K562 (cell line): Measurements from ENCODE around the gene SLC19A1. TPM values are rescaled to one million over a fixed set of nuclear protein-coding genes. Genes with fewer than 3 reads are reported as not detected.

Experiments used
- ATAC-seq: fragments of 200-7000 bp; cut with Tn5 transposase; 3 replicates; pipeline ENCODE4 v1.9.1; 2020; ENCODE audit warnings: moderate library complexity
- BruUV-seq: library from RNA; stranded (reverse); fragments of 400-500 nt; replicated peaks from 2 replicates; lab custom pipeline; 2021; lab: Mats Ljungman, UMichigan
- CTCF ChIA-PET: fragments of 300-600 bp; formaldehyde crosslinking; extraction: SDS; loops from one replicate; lab custom pipeline; 2021; ENCODE audit warnings: low intra/inter-chr PET ratio; lab: Yijun Ruan, JAX
- POLR2A ChIA-PET: fragments of 300-600, 350-650 bp; sonication (Branson Sonifier 250); formaldehyde crosslinking; extraction: SDS; loops from one replicate; lab custom pipeline; 2021; ENCODE audit warnings: antibody characterized with exemption, inconsistent platforms; lab: Yijun Ruan, JAX
- DNase-seq, 4 experiments: peaks; one replicate each; pipeline versions ENCODE4 v3.0.0 to v3.0.0-alpha.2; 2011 to 2018; ENCODE audit warnings: low spot score in 3 of 4, mixed read lengths in 3 of 4; ENCODE audit errors: extremely low read depth in 1 of 4
- FAIRE-seq: peaks from 2 replicates; lab custom pipeline; 2011; peaks lifted over from hg19 to GRCh38; lab: Jason Lieb, UNC
- H2AFZ ChIP-seq: 2 replicates; pipeline ENCODE4 v1.6.0; 2011; ENCODE audit warnings: low read depth, low read length, control low read depth, inconsistent platforms
- H3K27ac ChIP-seq: fragments of 200-600 bp; 3 replicates; pipeline ENCODE4 v1.8.0; 2011; ENCODE audit warnings: low read depth, mild to moderate bottlenecking, control low read depth, inconsistent platforms, low read length, moderate library complexity, mixed read lengths; ENCODE audit errors: extremely low read depth
- H3K27me3 ChIP-seq, 2 experiments: fragments of 300-600 bp in 1 of 2; 2 replicates in 1 of 2; 3 replicates in 1 of 2; pipeline versions ENCODE4 v1.6.0 to v1.8.0; 2011; ENCODE audit warnings: inconsistent platforms in 2 of 2, low read length in 2 of 2, mild to moderate bottlenecking in 1 of 2, mixed read lengths in 1 of 2, moderate library complexity in 1 of 2; ENCODE audit not compliant: control insufficient read depth in 2 of 2, insufficient read depth in 2 of 2
- H3K36me3 ChIP-seq: fragments of 300-600 bp; 3 replicates; pipeline ENCODE4 v1.8.0; 2011; ENCODE audit warnings: mild to moderate bottlenecking, low read length, inconsistent platforms; ENCODE audit not compliant: control insufficient read depth, insufficient read depth
- H3K4me1 ChIP-seq, 2 experiments: fragments of 200-600 bp in 1 of 2; replicated peaks in 1 of 2; 2 replicates in 1 of 2; 3 replicates in 1 of 2; pipeline versions ENCODE4 v1.5.1 to v1.8.0; 2011; ENCODE audit warnings: inconsistent platforms in 2 of 2, low read length in 2 of 2, mild to moderate bottlenecking in 1 of 2, mixed read lengths in 1 of 2, moderate library complexity in 1 of 2; ENCODE audit not compliant: control insufficient read depth in 2 of 2, insufficient read depth in 2 of 2
- H3K4me2 ChIP-seq: 2 replicates; pipeline ENCODE4 v1.6.1; 2011; ENCODE audit warnings: low read length, control low read depth, inconsistent platforms, mixed read lengths; ENCODE audit not compliant: insufficient read depth
- H3K4me3 ChIP-seq: fragments of 200-600 bp; sonication (generic), shearing (Covaris generic); 2 replicates; pipeline ENCODE4 v1.5.1; 2016; ENCODE audit warnings: control low read depth, inconsistent platforms
- H3K79me2 ChIP-seq: fragments of 200-600 bp; 3 replicates; pipeline ENCODE4 v1.8.0; 2011; ENCODE audit warnings: low read length, inconsistent platforms; ENCODE audit not compliant: control insufficient read depth, insufficient read depth
- H3K9ac ChIP-seq, 2 experiments: 2 replicates each; pipeline versions ENCODE4 v1.6.0 to v1.6.1; 2011; ENCODE audit warnings: low read depth in 2 of 2, low read length in 2 of 2, control low read depth in 1 of 2, inconsistent platforms in 1 of 2, mild to moderate bottlenecking in 1 of 2, mixed read lengths in 1 of 2; ENCODE audit not compliant: insufficient read depth in 1 of 2
- H3K9me1 ChIP-seq: one replicate; pipeline ENCODE4 v1.6.0; 2011; ENCODE audit warnings: inconsistent platforms, mild to moderate bottlenecking, low read length, moderate library complexity; ENCODE audit not compliant: control insufficient read depth, insufficient read depth
- H3K9me3 ChIP-seq: replicated peaks from 2 replicates; pipeline ENCODE4 v1.5.1; 2011; ENCODE audit warnings: low read depth, low read length, inconsistent platforms; ENCODE audit not compliant: control insufficient read depth, insufficient read depth
- H4K20me1 ChIP-seq: replicated peaks from 2 replicates; pipeline ENCODE4 v1.6.1; 2011; ENCODE audit warnings: low read length, inconsistent platforms, mixed read lengths; ENCODE audit not compliant: control insufficient read depth, insufficient read depth
- CTCF ChIP-seq, 3 experiments: IDR thresholded peaks in 2 of 3; conservative IDR thresholded peaks in 1 of 3; 2 replicates each; pipeline ENCODE4 v1.5.1; 2011 to 2012; ENCODE audit warnings: low read length in 3 of 3, mild to moderate bottlenecking in 3 of 3, control low read depth in 2 of 3, improper control_type of control experiment in 1 of 3, inconsistent platforms in 1 of 3, low read depth in 1 of 3, mixed read lengths in 1 of 3, moderate library complexity in 1 of 3; ENCODE audit not compliant: insufficient read depth in 2 of 3
- MAX ChIP-seq: sonication (generic); formaldehyde crosslinking; IDR thresholded peaks from 2 replicates; pipeline ENCODE4 v1.9.0; 2022; ENCODE audit warnings: mild to moderate bottlenecking, missing genetic modification reagents
- RBM22 ChIP-seq: fragments of 200-400 bp; formaldehyde crosslinking; IDR thresholded peaks from 2 replicates; pipeline ENCODE4 v1.6.1; 2018; ENCODE audit warnings: low read length, low read depth; ENCODE audit not compliant: poor library complexity, severe bottlenecking
- RUNX1 ChIP-seq: sonication (generic); IDR thresholded peaks from 2 replicates; pipeline ENCODE4 v1.6.1; 2016; ENCODE audit warnings: antibody characterized with exemption, low read depth
- TEAD1 ChIP-seq, 2 experiments: fragments of 450-650 bp in 1 of 2; sonication (generic) in 1 of 2; formaldehyde crosslinking; IDR thresholded peaks; 2 replicates each; pipeline versions ENCODE4 v1.4.0 to v1.8.0; 2020 to 2022; ENCODE audit warnings: mild to moderate bottlenecking in 2 of 2, missing genetic modification reagents in 1 of 2
- YY1 ChIP-seq, 3 experiments: IDR thresholded peaks; 2 replicates each; pipeline ENCODE4 v1.6.1; 2011; ENCODE audit warnings: low read length in 2 of 3, mild to moderate bottlenecking in 2 of 3, moderate library complexity in 2 of 3, borderline replicate concordance in 1 of 3, control low read depth in 1 of 3, low read depth in 1 of 3; ENCODE audit not compliant: insufficient read depth in 3 of 3, insufficient replicate concordance in 2 of 3, control insufficient read depth in 1 of 3, insufficient read length in 1 of 3; ENCODE audit errors: extremely low read depth in 1 of 3
- ZNF239 ChIP-seq: fragments of 250-450 bp; sonication (Bioruptor Pico); IDR thresholded peaks from 2 replicates; pipeline ENCODE4 v1.4.0; 2020; ENCODE audit warnings: mild to moderate bottlenecking
- ZNF316 ChIP-seq: fragments of 450-650 bp; IDR thresholded peaks from 2 replicates; pipeline ENCODE4 v1.6.1; 2016
- ZNF445 ChIP-seq: fragments of 250-450 bp; sonication (Bioruptor Pico); IDR thresholded peaks from 2 replicates; pipeline ENCODE4 v1.4.0; 2020; ENCODE audit warnings: low read depth, mild to moderate bottlenecking, moderate library complexity
- ZNF449 ChIP-seq: fragments of 250-450 bp; sonication (Bioruptor Pico); IDR thresholded peaks from 2 replicates; pipeline ENCODE4 v1.8.0; 2022; ENCODE audit warnings: moderate library complexity, mild to moderate bottlenecking, inconsistent platforms
- WGBS: fragments of 100-300 bp; shearing (Covaris generic); methylation state at CpG from one replicate; pipeline ENCODE4 v1.1.6; 2016; ENCODE audit warnings: low coverage, mixed read lengths; ENCODE audit not compliant: insufficient coverage; ENCODE audit errors: missing lambda C conversion rate; 5-methylcytosine and 5-hydroxymethylcytosine counted together
- in situ Hi-C: fragments of 300-500 bp; cut with MboI; formaldehyde crosslinking; loops from 4 replicates; pipeline ENCODE4 v1.15.0; 2018; ENCODE audit warnings: inconsistent platforms, mixed read lengths
- intact Hi-C: fragments of 100-400 bp; cut with micrococcal nuclease; formaldehyde crosslinking; loops from 2 replicates; pipeline ENCODE4 v1.14.2; 2022
- polyA plus RNA-seq, 8 experiments: library from polyadenylated mRNA; depleted of rRNA in 4 of 8; stranded (reverse) in 5 of 8; unstranded in 3 of 8; fragments of >200 nt; fragmentation: Nextera tagmentation in 2 of 8; fragmentation: Illumina TruSeq in 1 of 8; extraction: Ambion mirVana in 2 of 8; extraction: Trizol in 1 of 8; gene quantifications; 2 replicates each; pipeline versions ENCODE4 v1.2.1 to v1.2.3, GENCODE V29; 2011 to 2014; ENCODE audit warnings: inconsistent platforms in 1 of 8, missing spikeins in 1 of 8
- total RNA-seq, 7 experiments: library from RNA; depleted of rRNA in 6 of 7; stranded (reverse); fragments of >200 nt in 6 of 7; fragmentation: Illumina TruSeq in 2 of 7; extraction: Trizol in 2 of 7; gene quantifications; 2 replicates each; pipeline versions ENCODE4 v1.2.1 to v1.2.3, GENCODE V29; 2011 to 2021; ENCODE audit warnings: low replicate concordance in 1 of 7

SLC19A1 gene
- total and polyA plus RNA-seq, 9 of the 15 experiments (the other 6 are each of a cell fraction or from before 2014, with no cell fraction given) = 0.65 to 88.7 (median 12.0) TPM

- TF ChIP-seq CTCF (IDR thresholded peaks at IDR 0.05 in 2 of 3, conservative IDR thresholded peaks at IDR 0.05 in 1 of 3; ENCODE audit: insufficient read depth in 2 of 3, low read depth in 1 of 3, low read length in 3 of 3) = peak in 1 of 3 experiments; percentile 12; a peak in 1 of 6 replicates
- no peak for TF ChIP-seq ZNF239
- TF ChIP-seq, all 486 proteins: peak for 13
These were observed 32.4 kb downstream of the SLC19A1 start (continued) for GRCh38 chr21:45509566-45510465.

- ATAC-seq = peak; percentile 57
- Histone ChIP-seq H3K4me2 (no peak overlapping the region; the same call in 1 of the 2 replicates), H3K4me1 (peaks cover 6 to 83% of the 10 kb centered on the region in 2 experiments; a peak in 4 of 5 replicates), H3K9ac (peak overlapping the region in 1 of 2 experiments; percentile 86; a peak in 2 of 4 replicates), H2AFZ (no peak overlapping the region), H4K20me1 (peaks cover 30% of the 10 kb centered on the region), H3K79me2 (no peaks in the 10 kb centered on the region), H3K9me3 (no peaks in the 10 kb centered on the region), H3K4me3 (no peak overlapping the region), H3K27me3 (no peaks in the 10 kb centered on the region), H3K36me3 (peaks cover 26% of the 10 kb centered on the region; the same call in 2 of the 3 replicates), H3K27ac (peak overlapping the region; percentile 10; the same call in 1 of the 3 replicates), H3K9me1 (no peaks in the 10 kb centered on the region)
- peak; percentile 57 for FAIRE-seq
- no TSS peak for BruUV-seq
- intact Hi-C loops = no loop called here
- POLR2A ChIA-PET = no interaction called here
- 19% methylated on average over 20 of the region's 42 CpGs for WGBS
- CTCF ChIA-PET = no interaction called here
- DNase-seq = peak; percentile 56 to 67 (median 66)
- in situ Hi-C loops = no loop called here
- TF ChIP-seq RBM22 (peak; percentile 67), ZNF316 (peak; percentile 76), YY1 (IDR thresholded peaks at IDR 0.05; ENCODE audit: borderline replicate concordance in 1 of 3, control insufficient read depth in 1 of 3, extremely low read depth in 1 of 3, insufficient read depth in 3 of 3, insufficient read length in 1 of 3, insufficient replicate concordance in 2 of 3, low read depth in 1 of 3, low read length in 2 of 3) (peak in 1 of 3 experiments; percentile 16), ZNF449 (CRISPR knock-in tag) (no peak), ZNF445 (no peak), MAX (peak; percentile 49), TEAD1 (CRISPR knock-in tag; IDR thresholded peaks at IDR 0.05) (peak in 1 of 2 experiments; percentile 29; a peak in 1 of 4 replicates), RUNX1 (0 out of 2 replicates have a peak, but pooled peaks have one; percentile 26)
These were observed 33.4 kb downstream of the SLC19A1 start for GRCh38 chr21:45508607-45509565.
